SHP77 (cell line): Measurements from ENCODE around the gene LENG1.
"Not testable (repeated sequence)": the region's sequence is repeated elsewhere in the genome, so short reads cannot be mapped to it uniquely, and the experiment has no call there.

Source experiments
- DNase-seq, 2 experiments: peaks; one replicate each; lab custom pipeline; 2025; lab: John Stamatoyannopoulos, UW

Gene LENG1

DNA sequence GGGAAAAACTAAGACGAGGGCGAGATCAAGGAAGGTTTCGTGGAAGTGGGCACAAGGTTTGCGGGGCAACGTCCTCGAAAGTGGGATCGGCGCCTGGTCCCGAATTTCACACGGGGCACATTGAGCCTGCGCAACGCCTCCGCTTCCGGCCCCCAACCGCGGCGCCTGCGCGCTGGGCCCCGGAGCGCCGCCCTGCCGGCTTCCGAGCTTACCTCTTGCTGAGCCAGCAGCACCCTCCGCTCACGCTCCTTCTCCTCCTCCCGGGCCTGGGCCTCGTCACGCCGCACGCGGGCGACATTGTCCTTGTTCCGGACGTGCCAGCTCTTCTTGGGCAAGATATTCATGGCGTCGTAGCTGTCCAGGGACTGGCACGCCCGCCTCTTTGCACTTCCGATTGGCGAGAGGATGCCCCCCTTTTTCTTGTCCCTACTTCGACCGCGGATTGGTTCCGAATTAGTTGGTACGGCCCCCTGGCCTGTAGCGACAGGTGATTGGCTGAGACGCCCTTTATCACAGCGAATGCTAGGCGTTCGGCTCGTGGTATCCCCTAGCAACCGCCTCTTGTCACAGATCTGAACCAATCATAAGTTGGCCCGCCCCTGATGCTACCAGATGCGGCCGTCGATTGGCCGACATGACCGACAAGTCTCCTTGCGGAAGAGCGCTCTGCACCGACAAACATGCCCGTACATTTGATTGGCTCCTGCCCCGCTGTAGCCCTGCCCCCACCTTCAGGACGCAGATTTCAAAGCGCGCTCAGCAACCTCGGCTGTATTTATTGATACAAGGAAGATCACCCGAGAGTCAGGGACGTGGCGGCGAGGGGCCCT, at the start of gene LENG1:
TSS of gene LENG1 (minus strand) at position 370 of the 830 bp plus-strand sequence. CDS start at position 344, 26 bp downstream.
- DNase-seq, result peak; percentile 100

DNA sequence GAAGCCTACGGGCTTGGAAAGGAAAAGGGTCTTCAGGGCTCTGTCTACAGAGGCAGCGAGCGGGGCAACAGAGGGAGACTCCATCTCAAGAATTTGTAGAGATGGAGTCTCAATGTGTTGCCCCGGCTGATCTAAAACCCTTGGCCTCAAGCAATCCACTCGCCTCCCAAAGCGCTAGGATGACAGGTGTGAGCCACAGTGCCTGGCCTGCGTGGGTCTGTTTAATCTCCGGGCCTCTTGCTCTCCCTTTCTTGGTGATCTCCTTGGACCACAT, 49.2 kb upstream of the LENG1 start:
- DNase-seq, result no peak

DNA sequence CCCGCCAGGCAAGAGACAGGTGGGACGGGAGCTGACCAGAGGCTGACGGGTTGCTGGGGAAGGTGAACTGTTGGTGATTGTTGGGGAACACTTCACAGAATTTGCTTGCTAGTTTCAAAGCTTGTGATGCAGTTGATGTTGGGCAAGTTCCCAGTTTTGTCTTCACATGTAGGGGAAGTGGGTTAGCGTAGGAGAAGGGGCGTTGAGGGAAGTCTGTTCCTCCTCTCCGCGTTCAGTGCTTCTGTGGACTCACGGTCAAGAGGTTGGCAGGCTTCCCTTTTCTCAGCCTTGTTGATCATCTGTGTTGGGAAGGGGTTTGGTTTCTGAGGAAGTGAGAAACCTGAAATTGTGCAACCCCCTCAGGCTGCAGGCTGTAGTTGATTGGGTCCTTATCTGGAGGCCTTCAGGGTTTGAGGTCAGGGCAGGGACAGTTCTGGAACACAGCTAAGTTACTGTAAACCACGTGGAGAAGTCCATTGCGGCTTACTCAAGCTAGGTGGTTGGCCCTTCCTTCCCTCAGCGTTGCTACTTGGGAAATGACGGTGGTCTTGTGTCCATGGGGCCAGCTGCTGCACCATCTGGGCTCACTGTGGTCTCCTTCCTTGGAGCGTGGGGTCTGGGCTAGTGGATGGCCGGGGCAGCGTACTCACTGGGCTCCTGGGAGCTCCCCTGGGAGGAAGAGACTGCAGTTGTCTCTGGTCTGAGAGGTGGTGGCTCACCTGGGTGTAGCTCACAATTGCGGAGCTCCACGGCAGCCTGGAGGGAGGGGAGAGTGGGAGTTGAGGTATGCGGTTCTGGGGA, 48.7 kb upstream of the LENG1 start:
- DNase-seq, result no peak

DNA sequence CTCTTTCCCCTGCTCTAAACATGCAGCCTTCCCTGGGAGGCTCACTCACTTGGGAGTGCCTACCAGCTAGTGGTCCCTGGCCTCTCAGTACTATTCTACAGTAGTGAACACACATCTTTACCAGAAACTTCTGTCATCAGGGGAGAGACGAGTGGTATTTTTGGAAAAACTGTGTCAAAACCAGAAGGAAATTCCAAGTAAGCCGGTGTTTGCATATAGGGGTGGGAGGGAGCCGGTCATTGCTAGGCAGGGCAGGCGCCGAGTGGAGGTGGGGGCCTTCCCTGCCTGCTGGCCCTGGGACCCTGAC, 48.1 kb upstream of the LENG1 start:
- no peak for DNase-seq

DNA sequence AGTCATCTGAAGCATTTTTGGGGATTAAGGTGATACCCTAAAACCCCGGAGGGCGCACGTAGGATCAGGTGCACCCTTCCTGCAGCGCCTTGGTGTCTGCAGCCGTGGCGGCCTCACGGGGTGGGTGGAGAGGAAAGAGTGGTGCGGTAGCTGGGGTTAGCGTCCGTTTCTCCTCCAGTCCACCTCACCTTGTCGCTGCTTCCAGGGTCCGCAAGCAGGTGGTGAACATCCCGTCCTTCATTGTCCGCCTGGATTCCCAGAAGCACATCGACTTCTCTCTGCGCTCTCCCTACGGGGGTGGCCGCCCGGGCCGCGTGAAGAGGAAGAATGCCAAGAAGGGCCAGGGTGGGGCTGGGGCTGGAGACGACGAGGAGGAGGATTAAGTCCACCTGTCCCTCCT, 47.7 kb upstream of the LENG1 start:
- DNase-seq, result not testable (repeated sequence)

DNA sequence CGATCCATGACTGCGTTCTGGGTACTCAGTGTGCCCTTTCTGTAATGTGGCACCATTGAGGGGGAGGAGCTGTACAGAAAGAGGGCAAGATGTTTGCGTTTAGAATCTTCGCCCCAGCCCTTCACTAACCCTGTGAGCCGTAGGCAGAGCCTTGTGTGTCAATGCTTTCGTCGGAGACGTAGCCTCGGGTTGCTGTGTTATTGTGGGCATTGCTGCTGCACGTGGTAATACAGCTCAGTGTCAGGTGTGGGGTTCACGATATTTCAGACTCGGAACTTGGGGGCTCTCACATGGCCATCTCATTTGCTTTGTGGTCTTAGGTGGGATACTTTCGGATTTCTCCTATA, 47.3 kb upstream of the LENG1 start:
- DNase-seq, result no peak

DNA sequence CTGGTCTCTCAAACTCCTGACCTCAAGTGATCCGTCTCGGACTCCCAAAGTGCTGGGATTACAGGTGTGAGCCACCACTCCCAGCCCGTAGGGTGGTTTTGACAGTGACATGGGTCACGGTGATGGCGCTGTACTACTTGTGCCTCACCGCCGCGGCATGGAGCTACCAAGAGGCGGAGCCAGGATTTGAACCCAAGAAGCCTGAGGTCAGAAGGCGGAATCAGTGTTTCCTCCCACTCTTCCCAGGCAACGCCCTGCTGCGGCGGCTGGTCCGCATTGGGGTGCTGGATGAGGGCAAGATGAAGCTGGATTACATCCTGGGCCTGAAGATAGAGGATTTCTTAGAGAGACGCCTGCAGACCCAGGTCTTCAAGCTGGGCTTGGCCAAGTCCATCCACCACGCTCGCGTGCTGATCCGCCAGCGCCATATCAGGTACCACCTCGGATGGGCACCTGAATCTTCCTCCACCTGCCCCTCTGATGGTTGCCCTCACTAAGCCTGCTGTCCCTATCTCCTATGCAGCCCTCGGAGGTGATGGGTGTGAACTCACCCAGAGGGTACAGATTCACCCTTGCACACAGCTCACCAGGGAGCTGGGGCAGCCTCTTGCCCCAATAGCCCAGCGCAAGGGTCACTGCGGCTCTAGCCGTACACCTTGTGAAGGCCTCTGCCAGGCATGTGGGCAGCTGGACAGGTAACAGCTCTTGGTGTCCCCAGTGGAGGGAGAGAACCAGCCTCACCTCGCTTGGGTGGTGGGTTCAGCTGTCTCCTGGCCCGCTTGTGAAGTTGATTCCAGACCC, 46.7 kb upstream of the LENG1 start:
- DNase-seq, result no peak

DNA sequence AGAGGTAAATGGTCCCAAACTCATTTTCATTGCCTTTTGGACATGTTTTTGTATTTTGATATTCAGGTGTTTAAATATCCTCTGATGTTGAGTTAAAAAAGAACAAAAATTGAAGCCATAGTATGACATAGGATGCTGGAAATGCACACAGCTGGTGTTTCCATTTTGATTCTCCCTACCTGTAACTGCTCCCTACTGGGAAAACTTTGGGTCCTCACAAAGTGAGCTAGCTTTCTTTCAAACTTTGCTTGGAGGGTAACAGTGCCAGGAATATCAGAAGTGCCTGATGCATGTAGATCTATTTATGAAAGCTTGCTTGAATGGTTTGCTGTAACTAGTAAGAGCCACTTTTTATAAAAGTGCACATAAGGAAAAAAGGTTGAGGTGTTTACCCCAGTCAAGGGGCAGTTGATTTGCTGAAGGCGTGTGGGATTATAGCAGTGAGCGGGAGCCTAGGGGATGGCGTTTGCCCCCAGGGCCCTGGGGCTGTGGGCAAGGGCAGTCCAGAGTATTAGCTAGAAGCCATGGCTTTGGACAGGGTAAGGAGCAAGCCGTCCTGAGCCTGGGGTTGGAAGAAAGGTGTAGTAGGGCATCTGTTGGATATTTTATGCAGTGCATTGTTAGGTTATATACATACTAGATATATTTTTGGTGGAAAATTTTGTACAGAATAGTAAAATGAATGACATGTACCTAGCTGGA, 45.4 kb upstream of the LENG1 start:
- no peak for DNase-seq

DNA sequence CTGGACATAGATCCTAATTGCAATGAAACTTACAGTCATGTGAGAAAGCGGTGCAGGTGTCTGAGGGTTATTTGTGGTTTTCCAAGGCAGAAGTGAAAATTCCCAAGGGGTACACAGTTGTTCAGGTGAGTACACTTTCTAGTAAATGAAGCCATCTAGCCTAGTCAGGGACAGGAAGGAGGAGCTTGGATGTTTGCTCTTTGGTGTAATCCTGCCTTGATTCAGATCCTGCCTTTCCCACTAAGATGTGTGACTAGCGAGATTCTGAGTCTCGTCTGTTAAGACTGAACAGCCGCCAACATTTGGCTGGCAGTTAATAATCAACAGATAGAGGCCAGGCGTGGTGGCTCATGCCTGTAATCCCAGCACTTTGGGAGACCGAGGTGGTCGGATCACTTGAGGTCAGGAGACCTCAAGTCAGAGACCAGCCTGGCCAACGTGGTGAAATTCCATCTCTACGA, 43.7 kb upstream of the LENG1 start:
- DNase-seq, result no peak

DNA sequence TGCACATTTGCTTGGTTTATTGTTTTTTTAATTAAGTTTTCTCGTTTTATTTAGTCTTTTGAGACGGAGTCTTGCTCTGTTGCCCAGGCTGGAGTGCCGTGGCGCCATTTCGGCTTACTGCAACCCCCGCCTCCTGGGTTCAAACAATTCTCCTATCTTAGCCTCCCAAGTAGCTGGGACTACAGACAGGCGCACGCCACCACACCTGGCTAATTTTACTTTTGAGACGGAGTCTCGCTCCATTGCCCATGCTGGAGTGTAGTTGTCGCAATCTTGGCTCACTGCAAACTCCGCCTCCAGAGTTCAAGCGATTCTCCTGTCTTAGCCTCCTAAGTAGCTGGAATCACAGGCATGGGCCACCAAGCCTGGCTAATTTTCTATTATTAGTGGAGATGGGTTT, 42.5 kb upstream of the LENG1 start:
- no peak for DNase-seq

DNA sequence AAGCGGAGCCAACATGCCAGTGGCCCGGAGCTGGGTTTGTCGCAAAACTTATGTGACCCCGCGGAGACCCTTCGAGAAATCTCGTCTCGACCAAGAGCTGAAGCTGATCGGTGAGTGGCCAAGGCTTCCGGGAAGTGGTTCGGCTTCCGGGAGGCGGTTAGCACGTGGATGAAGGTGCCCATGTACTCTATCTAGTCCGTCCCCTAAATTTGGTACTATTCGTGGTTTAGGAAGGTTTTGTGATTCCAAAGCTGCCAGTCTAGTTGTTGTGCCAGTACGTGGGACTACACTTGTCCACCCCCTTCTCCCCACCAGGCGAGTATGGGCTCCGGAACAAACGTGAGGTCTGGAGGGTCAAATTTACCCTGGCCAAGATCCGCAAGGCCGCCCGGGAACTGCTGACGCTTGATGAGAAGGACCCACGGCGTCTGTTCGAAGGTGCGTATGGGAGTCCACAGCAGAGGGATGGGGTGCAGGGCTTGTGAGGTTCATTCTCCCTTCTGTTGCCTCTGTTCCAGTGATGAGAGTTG, 41.7 kb upstream of the LENG1 start:
- DNase-seq, result no peak

DNA sequence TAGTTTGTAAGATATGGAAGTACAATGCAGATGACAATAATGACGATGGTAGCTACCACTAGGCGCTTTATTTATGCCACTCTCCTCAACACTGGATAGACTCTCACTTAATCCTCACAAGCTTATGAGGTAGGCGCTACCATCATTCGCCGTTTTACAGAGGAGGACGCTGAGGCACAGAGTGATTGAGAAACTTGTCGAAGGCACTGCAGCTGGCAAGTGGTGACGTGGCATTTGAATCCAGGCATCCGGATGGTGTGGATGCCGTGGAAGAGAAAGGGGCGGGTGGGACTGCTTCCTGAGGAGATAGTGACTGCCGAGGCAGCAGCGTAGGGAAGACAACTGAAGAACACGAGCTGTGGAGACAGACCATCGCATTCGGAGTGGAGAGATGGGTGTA, 39.9 kb upstream of the LENG1 start:
- no peak for DNase-seq

DNA sequence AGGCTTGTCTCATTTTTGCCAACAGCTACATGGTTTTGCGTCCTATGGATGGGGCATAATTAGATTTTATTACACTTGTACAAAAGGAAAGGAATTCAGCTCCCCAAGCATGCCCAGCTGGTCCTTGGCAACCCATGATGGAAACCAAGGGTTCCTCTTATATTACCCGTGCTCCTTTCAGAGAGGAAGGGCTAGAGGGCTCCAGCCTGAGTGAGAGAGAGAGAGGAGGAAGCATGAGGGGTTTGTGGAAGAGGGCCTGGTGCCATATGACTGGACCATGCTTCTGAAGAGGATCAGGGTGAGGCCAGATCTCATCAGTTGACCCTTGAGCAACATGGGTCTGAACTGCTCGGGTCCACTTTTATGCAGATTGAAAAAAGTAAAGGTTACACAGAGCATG, 37.6 kb upstream of the LENG1 start:
- DNase-seq, result no peak

DNA sequence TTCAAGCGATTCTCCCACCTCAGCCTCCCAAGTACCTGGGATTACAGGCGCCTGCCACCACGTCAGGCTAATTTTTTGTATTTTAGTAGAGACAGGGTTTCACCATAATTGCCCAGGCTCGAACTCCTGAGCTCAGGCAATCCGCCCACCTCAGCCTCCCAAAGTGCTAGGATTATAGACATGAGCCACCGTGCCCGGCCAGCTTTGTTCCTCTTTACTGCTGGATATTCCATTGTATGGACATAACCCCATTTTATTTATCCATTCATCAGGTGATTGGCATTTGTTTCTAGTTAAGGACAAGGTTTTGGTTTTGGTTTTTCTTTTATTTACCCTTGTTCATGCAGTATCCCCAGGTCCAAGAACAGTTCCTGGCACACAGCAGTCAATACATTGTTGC, 37.0 kb upstream of the LENG1 start:
- no peak for DNase-seq

DNA sequence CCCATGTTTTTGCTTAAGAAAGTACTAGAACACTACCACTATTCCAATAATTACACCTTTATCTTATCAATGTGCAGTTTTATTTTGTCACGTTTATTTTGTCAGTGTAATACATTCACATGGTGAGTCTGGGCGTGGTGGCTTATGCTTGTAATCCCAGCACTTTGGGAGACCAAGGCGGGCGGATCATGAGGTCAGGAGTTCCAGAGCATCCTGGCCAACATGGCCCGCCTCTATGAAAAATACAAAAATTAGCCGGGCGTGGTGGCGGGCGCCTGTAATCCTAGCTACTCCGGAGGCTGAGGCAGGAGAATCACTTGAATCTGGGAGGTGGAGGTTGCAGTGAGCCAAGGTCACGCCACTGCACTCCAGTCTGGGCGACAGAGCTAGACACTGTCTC, 34.9 kb upstream of the LENG1 start:
- DNase-seq, result not testable (repeated sequence)

DNA sequence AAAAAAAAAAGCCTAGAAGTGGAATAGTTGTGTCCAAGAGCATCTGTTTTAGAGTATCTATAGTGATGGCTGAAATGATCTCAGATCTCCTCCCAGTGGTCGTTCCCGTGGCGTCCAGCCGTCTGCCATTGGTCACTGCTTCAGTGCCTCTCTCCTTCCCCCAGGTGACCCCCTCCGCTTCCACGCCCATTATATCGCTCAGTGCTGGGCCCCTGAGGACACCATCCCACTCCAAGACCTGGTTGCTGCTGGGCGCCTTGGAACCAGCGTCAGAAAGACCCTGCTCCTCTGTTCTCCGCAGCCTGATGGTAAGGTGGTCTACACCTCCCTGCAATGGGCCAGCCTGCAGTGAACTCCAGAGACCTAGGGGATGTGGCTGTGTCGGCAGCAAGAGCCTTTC, 33.5 kb upstream of the LENG1 start:
- DNase-seq, result no peak

DNA sequence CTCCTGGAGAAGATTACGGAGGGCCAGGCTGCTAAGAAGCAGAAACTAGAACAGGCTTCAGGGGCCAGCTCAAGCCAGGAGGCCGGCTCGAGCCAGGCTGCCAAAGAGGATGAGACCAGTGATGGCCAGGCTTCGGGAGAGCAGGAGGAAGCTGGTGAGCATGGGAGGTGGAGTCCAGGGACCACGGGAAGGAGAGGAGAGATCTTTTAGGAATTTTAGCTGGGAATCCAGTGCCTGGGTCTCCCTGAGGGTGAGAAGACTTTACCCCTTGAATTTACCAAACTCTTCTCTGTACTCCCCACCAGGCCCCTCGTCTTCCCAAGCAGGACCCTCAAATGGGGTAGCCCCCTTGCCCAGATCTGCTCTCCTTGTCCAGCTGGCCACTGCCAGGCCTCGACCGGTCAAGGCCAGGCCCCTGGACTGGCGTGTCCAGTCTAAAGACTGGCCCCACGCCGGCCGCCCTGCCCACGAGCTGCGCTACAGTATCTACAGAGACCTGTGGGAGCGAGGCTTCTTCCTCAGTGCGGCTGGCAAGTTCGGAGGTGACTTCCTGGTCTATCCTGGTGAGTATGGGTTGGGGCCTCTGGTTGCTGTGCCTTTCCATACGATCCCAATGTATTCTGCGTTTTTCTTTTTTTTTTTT, 32.4 kb upstream of the LENG1 start:
- no peak for DNase-seq

DNA sequence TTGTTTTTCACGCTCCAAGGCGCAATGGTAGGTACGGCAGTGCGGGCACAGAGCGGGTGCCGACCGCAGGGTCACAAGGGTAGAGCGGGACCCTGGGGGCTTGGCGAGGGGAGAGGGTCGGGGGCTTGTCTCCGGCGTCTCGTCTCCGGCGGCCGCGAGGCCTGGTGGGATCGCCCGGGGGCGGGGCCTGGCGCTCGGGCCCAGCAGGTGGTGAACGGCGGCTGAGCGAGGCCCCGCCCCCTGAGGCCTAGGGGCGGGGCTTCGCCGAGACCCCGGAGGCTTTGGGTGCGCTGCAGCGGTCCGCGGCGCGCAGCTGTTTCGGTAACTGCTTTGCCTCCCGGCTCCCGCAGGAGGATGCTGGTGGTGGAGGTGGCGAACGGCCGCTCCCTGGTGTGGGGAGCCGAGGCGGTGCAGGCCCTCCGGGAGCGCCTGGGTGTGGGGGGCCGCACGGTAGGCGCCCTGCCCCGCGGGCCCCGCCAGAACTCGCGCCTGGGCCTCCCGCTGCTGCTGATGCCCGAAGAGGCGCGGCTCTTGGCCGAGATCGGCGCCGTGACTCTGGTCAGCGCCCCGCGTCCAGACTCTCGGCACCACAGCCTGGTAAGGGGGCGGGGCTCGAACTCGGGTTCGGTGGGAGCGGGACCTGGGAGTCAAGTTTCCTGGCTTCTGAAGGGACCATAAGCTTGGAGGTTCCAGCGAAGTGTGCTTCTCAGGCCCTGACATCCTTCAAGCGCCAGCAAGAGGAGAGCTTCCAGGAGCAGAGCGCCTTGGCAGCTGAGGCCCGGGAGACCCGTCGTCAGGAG, 31.7 kb upstream of the LENG1 start, which contains the start of gene TSEN34:
TSS of gene TSEN34 (plus strand) at position 298 of the 800 bp plus-strand sequence. CDS start at position 355, 57 bp downstream.
- peak; percentile 83 to 85 for DNase-seq

DNA sequence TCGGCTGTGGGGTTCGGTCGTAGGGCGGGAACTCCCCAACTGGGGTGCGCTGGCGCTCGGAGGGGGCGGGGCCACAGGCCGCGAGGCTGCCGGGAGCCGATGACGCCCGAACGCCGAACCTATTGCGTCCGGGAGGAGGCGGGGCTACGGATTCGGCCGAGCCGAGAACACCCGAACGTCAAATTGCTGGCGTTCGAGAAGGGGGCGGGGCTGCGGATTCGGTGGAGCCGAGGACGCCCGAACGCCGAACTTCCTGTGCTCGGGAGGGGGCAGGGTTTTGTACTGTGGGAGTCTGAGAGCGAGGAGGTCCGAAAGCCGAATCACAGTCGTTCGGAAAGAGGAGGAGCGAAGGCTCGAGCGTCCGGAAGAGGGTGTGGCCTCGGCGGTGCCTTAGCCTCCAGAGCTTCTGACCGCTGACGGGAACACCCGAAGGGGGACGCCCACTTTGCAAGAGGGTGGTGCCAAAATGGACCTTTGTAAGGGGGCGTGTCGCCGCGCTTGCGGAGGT, 31.0 kb upstream of the LENG1 start:
- DNase-seq, result peak; percentile 97 to 98
